Glutamatergic neuron (in vitro differentiated cells): Measurements from ENCODE around the gene FBXW4. TPM values are rescaled to one million over a fixed set of nuclear protein-coding genes. Genes with fewer than 3 reads are reported as not detected.
A peak's percentile ranks its signal among the peaks of the same experiment; 100 is the strongest.
"Not testable (repeated sequence)": the region's sequence is repeated elsewhere in the genome, so short reads cannot be mapped to it uniquely, and the experiment has no call there.

ENCODE experiments used
- DNase-seq: peaks from one replicate; pipeline ENCODE4 v3.0.0; 2022
- H3K27ac Mint-ChIP-seq: one replicate; pipeline ENCODE4 v1.8.0; 2020; ENCODE audit warnings: mild to moderate bottlenecking, mixed read lengths, inconsistent platforms; ENCODE audit not compliant: unreplicated experiment
- H3K27me3 Mint-ChIP-seq: one replicate; pipeline ENCODE4 v1.8.0; 2020; ENCODE audit warnings: mild to moderate bottlenecking, moderate library complexity, mixed read lengths, inconsistent platforms; ENCODE audit not compliant: unreplicated experiment
- H3K36me3 Mint-ChIP-seq: one replicate; pipeline ENCODE4 v1.8.0; 2020; ENCODE audit warnings: mild to moderate bottlenecking, mixed read lengths, inconsistent platforms; ENCODE audit not compliant: unreplicated experiment
- H3K4me1 Mint-ChIP-seq: one replicate; pipeline ENCODE4 v1.8.0; 2020; ENCODE audit warnings: mild to moderate bottlenecking, low read depth, mixed read lengths, inconsistent platforms; ENCODE audit not compliant: unreplicated experiment
- H3K4me3 Mint-ChIP-seq: one replicate; pipeline ENCODE4 v1.8.0; 2020; ENCODE audit warnings: mild to moderate bottlenecking, mixed read lengths, inconsistent platforms; ENCODE audit not compliant: unreplicated experiment
- H3K9me3 Mint-ChIP-seq: one replicate; pipeline ENCODE4 v1.8.0; 2020; ENCODE audit warnings: mild to moderate bottlenecking, moderate library complexity, mixed read lengths, inconsistent platforms; ENCODE audit not compliant: unreplicated experiment
- total RNA-seq: library from RNA; stranded (reverse); fragmentation: NEBNext Ultra II Directional; extraction: Animal tissue kit (Norgen Biotek cat#: 25700); gene quantifications from one replicate; pipeline ENCODE4 v1.2.1, GENCODE V29; 2021; ENCODE audit not compliant: unreplicated experiment
- TF ChIP-seq, protein P1 (sequence below): fragments of 200-600 bp; sonication (generic); IDR thresholded peaks from one replicate; pipeline ENCODE4 v1.5.0; 2021; ENCODE audit not compliant: partially characterized antibody, unreplicated experiment

Gene FBXW4
- total RNA-seq, 1 donor from 2014 or later, result 25.8 TPM

DNA sequence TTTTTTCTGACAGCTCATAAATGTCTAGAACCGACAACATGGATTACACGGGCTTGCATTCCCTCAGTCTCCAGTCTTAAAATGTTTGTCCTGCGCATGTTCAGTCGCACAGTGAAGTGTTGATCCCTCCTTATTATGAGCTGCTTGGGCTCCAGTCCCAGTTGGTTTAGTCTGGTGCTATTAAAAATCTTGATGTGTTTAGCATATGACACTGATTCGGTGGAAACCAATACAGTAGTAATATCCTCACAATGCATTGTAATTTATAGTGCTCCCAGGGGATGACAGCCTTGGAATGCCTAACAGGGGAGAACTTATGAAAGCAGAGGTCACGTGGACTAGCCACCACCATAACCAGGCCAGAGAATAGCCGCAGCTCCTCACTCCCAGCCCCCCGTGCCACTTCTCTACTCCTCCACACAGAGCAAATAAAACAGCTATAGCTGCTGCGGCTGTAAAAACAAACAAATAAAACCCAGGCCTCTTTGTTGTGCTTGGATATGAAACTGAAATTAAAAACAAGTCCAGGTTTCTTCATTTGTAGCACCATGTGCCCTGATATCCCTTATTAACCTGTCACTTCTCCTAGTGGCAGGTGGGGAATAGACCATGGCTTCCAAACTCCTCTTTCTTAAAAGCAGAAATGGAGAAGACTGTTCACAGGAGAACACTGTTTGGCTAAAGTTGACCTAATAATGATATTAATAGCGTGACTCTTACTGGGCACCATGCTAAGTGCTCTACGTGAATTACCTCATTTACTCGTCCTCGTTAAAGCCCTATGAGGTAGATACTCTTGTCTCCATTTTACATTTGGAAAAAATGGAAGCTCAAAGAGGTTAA lies 99.2 kb downstream of the FBXW4 start:
- no peaks in the 10 kb centered on the region for H3K36me3 Mint-ChIP-seq
- H3K4me3 Mint-ChIP-seq, result no peak overlapping the region
- peaks cover 2% of the 10 kb centered on the region for H3K27me3 Mint-ChIP-seq
- H3K4me1 Mint-ChIP-seq, result peaks cover 14% of the 10 kb centered on the region
- H3K27ac Mint-ChIP-seq, result no peak overlapping the region
- TF ChIP-seq, protein P1, sequence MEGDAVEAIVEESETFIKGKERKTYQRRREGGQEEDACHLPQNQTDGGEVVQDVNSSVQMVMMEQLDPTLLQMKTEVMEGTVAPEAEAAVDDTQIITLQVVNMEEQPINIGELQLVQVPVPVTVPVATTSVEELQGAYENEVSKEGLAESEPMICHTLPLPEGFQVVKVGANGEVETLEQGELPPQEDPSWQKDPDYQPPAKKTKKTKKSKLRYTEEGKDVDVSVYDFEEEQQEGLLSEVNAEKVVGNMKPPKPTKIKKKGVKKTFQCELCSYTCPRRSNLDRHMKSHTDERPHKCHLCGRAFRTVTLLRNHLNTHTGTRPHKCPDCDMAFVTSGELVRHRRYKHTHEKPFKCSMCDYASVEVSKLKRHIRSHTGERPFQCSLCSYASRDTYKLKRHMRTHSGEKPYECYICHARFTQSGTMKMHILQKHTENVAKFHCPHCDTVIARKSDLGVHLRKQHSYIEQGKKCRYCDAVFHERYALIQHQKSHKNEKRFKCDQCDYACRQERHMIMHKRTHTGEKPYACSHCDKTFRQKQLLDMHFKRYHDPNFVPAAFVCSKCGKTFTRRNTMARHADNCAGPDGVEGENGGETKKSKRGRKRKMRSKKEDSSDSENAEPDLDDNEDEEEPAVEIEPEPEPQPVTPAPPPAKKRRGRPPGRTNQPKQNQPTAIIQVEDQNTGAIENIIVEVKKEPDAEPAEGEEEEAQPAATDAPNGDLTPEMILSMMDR, result no peak
- peaks cover 2% of the 10 kb centered on the region for H3K9me3 Mint-ChIP-seq
- no peak for DNase-seq

DNA sequence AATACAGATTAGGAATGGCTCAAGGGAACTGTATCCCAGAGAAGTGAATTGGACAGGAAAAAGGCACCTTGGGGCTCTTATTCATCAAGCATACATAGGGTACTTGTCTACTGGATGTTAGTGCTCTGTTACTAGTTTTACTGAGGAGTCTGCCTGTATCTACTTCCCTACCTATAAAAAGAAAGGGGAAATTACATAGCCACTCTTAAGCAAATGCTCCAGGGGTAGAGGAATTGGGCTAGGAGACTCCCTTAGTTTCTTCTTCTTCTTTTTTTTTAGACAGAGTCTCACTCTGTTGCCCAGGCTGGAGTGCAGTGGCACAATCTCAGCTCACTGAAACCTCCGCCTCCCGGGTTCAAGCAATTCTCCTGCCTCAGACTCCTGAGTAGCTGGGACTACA lies 101.6 kb downstream of the FBXW4 start:
- H3K27ac Mint-ChIP-seq, H3K27me3 Mint-ChIP-seq, H3K36me3 Mint-ChIP-seq, H3K4me3 Mint-ChIP-seq, H3K9me3 Mint-ChIP-seq, DNase-seq: not testable (repeated sequence)
- peaks cover 10% of the 10 kb centered on the region for H3K4me1 Mint-ChIP-seq

DNA sequence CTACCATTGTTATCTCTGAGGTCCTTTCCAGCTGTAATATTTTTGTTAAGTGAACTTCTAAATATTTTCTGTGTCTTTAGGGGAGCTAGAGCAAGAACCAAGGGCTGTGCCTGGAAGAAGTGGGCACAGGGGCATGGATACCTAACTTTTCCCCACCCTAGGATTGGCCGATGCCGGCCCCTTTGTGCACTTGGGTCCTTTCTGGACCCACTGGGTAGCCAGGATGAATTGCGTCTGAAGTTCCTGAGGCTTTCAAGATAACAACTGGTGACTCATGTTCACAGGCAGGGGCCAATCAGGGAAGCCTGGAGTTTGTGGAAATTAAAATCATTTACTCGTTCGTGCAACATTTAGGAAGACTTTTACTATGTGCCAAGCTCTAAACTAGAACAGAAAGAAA lies 106.1 kb downstream of the FBXW4 start:
- H3K4me3 Mint-ChIP-seq, result peak overlapping the region; percentile 94
- H3K36me3 Mint-ChIP-seq, result no peaks in the 10 kb centered on the region
- no peaks in the 10 kb centered on the region for H3K4me1 Mint-ChIP-seq
- no peak for DNase-seq
- no peak overlapping the region for H3K27ac Mint-ChIP-seq
- TF ChIP-seq, protein P1, result no peak
- peaks cover 2% of the 10 kb centered on the region for H3K27me3 Mint-ChIP-seq
- peaks cover 2% of the 10 kb centered on the region for H3K9me3 Mint-ChIP-seq

DNA sequence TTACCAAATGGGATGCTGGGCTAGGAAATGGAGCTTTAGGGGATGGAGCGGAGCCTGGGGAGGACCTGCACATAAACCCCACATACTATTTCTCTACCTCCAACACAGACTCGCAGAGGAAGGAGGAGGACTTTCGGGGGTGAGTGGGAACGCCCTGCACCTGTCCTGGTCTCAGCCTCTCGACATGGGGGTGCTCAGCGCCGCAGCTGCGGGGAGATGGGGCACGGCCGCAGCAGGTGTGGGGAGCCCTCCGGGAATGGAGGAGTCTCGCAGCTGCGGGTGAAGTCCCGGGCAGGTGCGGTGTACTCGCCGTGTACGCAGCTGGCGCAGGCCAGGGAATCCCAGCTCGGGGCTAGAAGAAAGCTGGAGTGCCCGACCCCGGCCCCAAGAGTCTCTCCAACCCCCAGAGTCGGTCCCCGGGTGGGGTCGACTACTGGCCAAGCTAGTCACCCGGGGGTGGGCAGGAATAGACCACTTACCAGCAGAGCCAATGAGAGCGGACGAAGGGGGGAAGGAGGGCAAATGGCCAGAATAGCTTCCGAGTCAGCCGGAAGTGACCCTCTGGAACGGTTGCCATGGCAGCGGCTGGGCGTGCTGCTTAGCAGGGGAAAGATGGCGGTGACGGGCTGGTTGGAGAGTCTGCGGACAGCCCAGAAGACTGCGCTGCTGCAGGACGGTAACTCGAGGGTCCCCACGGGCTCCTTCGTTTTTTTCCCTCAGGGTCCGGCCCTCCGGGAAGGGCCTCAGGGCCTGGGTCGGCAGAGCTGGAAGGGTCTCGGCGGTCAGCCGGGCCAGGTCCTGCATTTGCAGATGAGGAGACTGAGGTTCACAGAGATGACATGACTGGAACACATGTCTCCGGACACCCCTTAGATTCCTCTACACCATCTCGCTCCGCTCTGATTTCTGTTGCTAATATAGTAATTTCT lies 107.0 kb downstream of the FBXW4 start, which contains the start of the genes DPCD and POLL:
TSS of gene DPCD (plus strand) at position 597 of the 929 bp plus-strand sequence. CDS start at position 613, 16 bp downstream.
TSS of gene POLL (minus strand) at position 533 of the 929 bp plus-strand sequence. CDS start 897 bp downstream, outside the sequence.
- TF ChIP-seq, protein P1, result no peak
- Mint-ChIP-seq H3K27me3 (peaks cover 2% of the 10 kb centered on the region), H3K27ac (peak within 1 kb of the TSS; percentile 77), H3K4me3 (peak within 1 kb of the TSS; percentile 94), H3K36me3 (no peaks in the 10 kb centered on the region), H3K9me3 (peaks cover 2% of the 10 kb centered on the region), H3K4me1 (no peaks in the 10 kb centered on the region)
- DNase-seq, result peak; percentile 98

DNA sequence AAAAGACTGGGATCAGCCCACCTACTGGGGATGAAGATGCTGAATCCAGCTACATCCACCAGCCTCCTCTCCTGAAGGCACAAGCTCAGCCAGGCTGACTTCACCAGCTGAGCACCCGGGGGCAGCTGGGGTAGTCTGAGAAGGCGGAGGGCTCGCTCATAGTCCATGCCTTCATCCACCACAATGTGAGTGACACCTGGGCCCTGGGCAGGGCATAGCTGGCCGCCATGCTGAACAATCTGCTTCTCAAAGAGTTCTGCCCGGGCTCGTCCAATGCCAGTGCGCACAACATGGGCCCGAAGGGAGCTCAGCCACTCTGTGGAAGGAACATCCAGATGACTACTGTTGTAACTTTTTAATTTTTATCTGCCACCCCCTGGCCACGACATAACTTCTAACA lies 109.1 kb downstream of the FBXW4 start:
- Mint-ChIP-seq H3K4me3 (no peak overlapping the region), H3K27me3 (peaks cover 2% of the 10 kb centered on the region), H3K27ac (no peak overlapping the region), H3K36me3 (no peaks in the 10 kb centered on the region), H3K4me1 (peaks cover under 1% of the 10 kb centered on the region), H3K9me3 (peaks cover 4% of the 10 kb centered on the region)
- TF ChIP-seq, protein P1, result no peak
- no peak for DNase-seq
